ENCODE data around the gene AKAP1. TPM values are rescaled to one million over a fixed set of nuclear protein-coding genes. Genes with fewer than 3 reads are reported as not detected.

The AKAP1 gene
- total RNA-seq, 1 donor, result 14.5 TPM

DNA sequence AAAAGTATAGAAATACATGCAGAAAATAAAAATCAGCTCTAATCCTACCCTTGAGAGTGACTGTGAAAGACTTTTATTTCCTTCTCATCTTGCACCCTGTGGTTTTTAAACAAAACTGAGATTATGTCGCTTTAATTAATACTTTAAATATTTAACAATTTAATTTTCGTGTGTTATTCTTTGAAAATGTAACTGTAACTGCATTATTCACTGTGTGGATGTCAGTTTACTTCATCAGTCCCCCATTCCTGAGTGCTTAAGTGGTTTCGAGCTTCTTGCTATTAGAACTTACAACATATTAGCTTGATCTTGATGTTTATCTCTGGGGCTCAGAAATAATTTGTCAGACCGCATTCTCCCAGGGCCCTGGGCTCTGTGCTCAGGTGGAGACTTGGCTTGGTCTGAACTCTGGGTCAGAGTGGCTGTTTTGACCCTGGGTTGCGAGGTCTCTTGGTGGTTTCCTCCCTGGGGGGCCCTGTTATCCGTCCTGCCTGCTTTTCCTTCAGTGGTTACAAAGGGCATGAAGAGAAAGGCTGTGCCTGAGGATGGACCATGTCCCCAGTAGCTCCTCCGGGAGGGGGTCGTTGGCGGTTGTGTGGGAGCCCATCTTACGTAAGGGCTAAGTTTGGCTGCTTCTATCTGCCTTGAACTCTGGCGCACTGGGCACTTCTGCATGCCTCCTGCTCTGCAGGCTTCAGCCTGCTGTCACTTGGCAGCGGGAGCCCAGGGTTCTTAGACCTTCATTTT, 25.7 kb downstream of the AKAP1 start:
- H3K79me2 ChIP-seq (ENCODE audit: insufficient read depth, low read length), result no peaks in the 10 kb centered on the region
- H3K4me1 ChIP-seq (ENCODE audit: insufficient read depth, low read length), result no peaks in the 10 kb centered on the region
- H3K4me2 ChIP-seq (ENCODE audit: insufficient read depth, low read length), result no peak overlapping the region
- TF ChIP-seq, protein P1, sequence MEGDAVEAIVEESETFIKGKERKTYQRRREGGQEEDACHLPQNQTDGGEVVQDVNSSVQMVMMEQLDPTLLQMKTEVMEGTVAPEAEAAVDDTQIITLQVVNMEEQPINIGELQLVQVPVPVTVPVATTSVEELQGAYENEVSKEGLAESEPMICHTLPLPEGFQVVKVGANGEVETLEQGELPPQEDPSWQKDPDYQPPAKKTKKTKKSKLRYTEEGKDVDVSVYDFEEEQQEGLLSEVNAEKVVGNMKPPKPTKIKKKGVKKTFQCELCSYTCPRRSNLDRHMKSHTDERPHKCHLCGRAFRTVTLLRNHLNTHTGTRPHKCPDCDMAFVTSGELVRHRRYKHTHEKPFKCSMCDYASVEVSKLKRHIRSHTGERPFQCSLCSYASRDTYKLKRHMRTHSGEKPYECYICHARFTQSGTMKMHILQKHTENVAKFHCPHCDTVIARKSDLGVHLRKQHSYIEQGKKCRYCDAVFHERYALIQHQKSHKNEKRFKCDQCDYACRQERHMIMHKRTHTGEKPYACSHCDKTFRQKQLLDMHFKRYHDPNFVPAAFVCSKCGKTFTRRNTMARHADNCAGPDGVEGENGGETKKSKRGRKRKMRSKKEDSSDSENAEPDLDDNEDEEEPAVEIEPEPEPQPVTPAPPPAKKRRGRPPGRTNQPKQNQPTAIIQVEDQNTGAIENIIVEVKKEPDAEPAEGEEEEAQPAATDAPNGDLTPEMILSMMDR (IDR thresholded peaks at IDR 0.05; ENCODE audit: extremely low read depth, low read depth, low read length), result no peak
- H3K36me3 ChIP-seq (ENCODE audit: insufficient read depth, low read length), result no peaks in the 10 kb centered on the region
- no peak for DNase-seq (ENCODE audit: insufficient read length, low spot score, missing footprints)
- no peak overlapping the region for H3K4me3 ChIP-seq (ENCODE audit: insufficient read depth, low read length)
- no peak overlapping the region for H3K27ac ChIP-seq (ENCODE audit: low read depth, low read length)
- peaks cover 4% of the 10 kb centered on the region for H4K20me1 ChIP-seq (ENCODE audit: insufficient read depth, low read length)
- no peaks in the 10 kb centered on the region for H3K27me3 ChIP-seq (ENCODE audit: insufficient read depth, low read length)
- H2AFZ ChIP-seq (ENCODE audit: low read length), result no peak overlapping the region
- no peaks in the 10 kb centered on the region for H3K9me3 ChIP-seq (ENCODE audit: low read depth, low read length)

DNA sequence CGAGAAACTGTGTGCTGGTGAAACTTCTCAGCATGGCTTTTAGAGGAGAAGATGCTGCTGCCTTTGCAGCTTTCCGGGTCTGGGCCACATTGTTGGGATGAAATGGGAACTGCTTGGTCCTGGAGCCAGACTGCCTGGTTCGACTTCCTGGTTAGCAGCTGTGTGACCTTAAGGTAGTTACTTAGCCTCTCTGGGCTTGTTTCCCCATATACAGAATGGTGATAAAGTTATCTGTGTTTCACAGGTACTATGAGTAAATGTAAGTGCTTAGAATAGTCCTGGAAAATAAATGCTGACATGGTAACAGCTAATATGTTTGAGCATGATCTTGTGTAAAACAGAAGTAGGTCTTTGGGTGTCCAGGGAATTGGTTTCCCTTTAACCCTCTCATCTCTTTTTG, 26.3 kb downstream of the AKAP1 start:
- TF ChIP-seq, protein P1 (IDR thresholded peaks at IDR 0.05; ENCODE audit: extremely low read depth, low read depth, low read length), result no peak
- no peaks in the 10 kb centered on the region for H3K79me2 ChIP-seq (ENCODE audit: insufficient read depth, low read length)
- no peaks in the 10 kb centered on the region for H3K36me3 ChIP-seq (ENCODE audit: insufficient read depth, low read length)
- peaks cover 4% of the 10 kb centered on the region for H4K20me1 ChIP-seq (ENCODE audit: insufficient read depth, low read length)
- no peak overlapping the region for H3K4me3 ChIP-seq (ENCODE audit: insufficient read depth, low read length)
- H3K27me3 ChIP-seq (ENCODE audit: insufficient read depth, low read length), result no peaks in the 10 kb centered on the region
- no peak for DNase-seq (ENCODE audit: insufficient read length, low spot score, missing footprints)
- no peak overlapping the region for H3K4me2 ChIP-seq (ENCODE audit: insufficient read depth, low read length)
- no peaks in the 10 kb centered on the region for H3K9me3 ChIP-seq (ENCODE audit: low read depth, low read length)
- H3K27ac ChIP-seq (ENCODE audit: low read depth, low read length), result no peak overlapping the region
- H2AFZ ChIP-seq (ENCODE audit: low read length), result no peak overlapping the region
- H3K4me1 ChIP-seq (ENCODE audit: insufficient read depth, low read length), result no peaks in the 10 kb centered on the region

DNA sequence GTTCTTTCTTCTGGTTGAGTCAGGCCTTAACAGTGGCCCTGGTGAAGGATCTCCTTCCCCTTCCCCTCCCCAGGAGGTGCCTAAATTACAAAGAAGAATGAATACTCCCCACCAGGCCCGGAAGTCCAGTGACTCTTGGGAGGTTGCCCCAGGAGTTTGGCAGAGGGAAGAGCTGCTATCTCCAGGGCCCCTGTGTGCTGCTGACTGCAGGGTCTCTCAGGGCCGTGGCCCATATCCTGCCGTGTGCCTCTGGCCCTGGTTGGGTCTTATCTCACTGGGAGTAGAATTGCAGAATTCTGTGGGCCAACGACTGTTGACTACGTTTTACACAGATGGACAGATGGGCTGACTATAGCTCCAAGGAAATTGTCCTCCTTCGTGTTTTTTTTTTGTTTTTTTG, 28.0 kb downstream of the AKAP1 start:
- H3K4me3 ChIP-seq (ENCODE audit: insufficient read depth, low read length), result no peak overlapping the region
- no peaks in the 10 kb centered on the region for H3K27me3 ChIP-seq (ENCODE audit: insufficient read depth, low read length)
- no peak overlapping the region for H3K27ac ChIP-seq (ENCODE audit: low read depth, low read length)
- no peak for DNase-seq (ENCODE audit: insufficient read length, low spot score, missing footprints)
- H3K4me2 ChIP-seq (ENCODE audit: insufficient read depth, low read length), result no peak overlapping the region
- no peaks in the 10 kb centered on the region for H3K4me1 ChIP-seq (ENCODE audit: insufficient read depth, low read length)
- no peaks in the 10 kb centered on the region for H3K79me2 ChIP-seq (ENCODE audit: insufficient read depth, low read length)
- TF ChIP-seq, protein P1 (IDR thresholded peaks at IDR 0.05; ENCODE audit: extremely low read depth, low read depth, low read length), result no peak
- H4K20me1 ChIP-seq (ENCODE audit: insufficient read depth, low read length), result peaks cover 4% of the 10 kb centered on the region
- H3K36me3 ChIP-seq (ENCODE audit: insufficient read depth, low read length), result no peaks in the 10 kb centered on the region
- no peaks in the 10 kb centered on the region for H3K9me3 ChIP-seq (ENCODE audit: low read depth, low read length)
- H2AFZ ChIP-seq (ENCODE audit: low read length), result no peak overlapping the region

DNA sequence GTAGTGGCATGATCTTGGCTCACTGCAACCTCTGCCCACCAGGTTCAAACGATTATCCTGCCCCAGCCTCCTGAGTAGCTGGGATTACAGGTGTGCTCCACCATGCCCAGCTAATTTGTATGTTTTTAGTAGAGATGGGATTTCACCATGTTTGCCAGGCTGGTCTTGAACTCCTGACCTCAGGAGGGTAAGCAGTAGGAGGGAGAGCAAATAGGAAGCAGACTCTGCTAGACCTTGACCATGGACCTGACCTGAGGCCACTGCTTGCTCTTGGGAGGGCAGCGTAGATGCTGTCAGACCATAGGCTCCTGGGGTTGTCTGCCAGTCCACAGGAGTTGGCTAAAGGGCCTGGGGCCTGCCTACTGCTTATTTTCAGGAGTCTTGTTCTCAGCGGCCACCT, 28.6 kb downstream of the AKAP1 start:
- TF ChIP-seq, protein P1 (IDR thresholded peaks at IDR 0.05; ENCODE audit: extremely low read depth, low read depth, low read length), result no peak

More for the DNA sequence above, 28.6 kb downstream of the AKAP1 start:
- Histone ChIP-seq H3K27me3 (ENCODE audit: insufficient read depth, low read length) (no peaks in the 10 kb centered on the region), H4K20me1 (ENCODE audit: insufficient read depth, low read length) (peaks cover under 1% of the 10 kb centered on the region), H3K9me3 (ENCODE audit: low read depth, low read length) (no peaks in the 10 kb centered on the region), H3K4me1 (ENCODE audit: insufficient read depth, low read length) (no peaks in the 10 kb centered on the region), H3K4me3 (ENCODE audit: insufficient read depth, low read length) (no peak overlapping the region), H2AFZ (ENCODE audit: low read length) (no peak overlapping the region), H3K79me2 (ENCODE audit: insufficient read depth, low read length) (no peaks in the 10 kb centered on the region), H3K27ac (ENCODE audit: low read depth, low read length) (no peak overlapping the region), H3K4me2 (ENCODE audit: insufficient read depth, low read length) (no peak overlapping the region), H3K36me3 (ENCODE audit: insufficient read depth, low read length) (no peaks in the 10 kb centered on the region)
- DNase-seq (ENCODE audit: insufficient read length, low spot score, missing footprints), result peak; percentile 69

Data from osteoblast (primary cell).